GM21619 (cell line): ENCODE data around the gene TTYH1.

ENCODE experiments used
- ATAC-seq: cut with Tn5 transposase; IDR thresholded peaks from one replicate; pipeline ENCODE4 v1.9.1; 2021; ENCODE audit not compliant: unreplicated experiment

Gene TTYH1

DNA sequence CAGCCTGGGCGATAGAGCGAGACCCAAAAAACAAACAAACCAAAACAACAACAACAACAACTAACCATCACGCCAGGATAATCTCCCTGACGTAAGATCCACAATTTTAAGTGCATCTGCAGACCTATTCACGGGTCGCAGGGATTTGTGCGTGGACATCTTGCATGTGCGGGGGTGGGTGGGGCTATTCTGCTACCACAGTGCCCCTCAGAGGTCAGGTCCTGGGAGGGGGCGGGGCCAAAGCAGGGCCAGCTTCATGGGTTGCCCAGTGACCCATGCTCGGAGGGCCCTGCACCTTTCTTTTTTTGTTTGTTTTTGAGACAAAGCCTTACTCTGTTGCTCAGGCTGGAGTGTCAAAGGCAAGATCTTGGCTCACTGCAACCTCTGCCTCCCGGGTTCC, 60.4 kb downstream of the TTYH1 start:
- no peak for ATAC-seq

DNA sequence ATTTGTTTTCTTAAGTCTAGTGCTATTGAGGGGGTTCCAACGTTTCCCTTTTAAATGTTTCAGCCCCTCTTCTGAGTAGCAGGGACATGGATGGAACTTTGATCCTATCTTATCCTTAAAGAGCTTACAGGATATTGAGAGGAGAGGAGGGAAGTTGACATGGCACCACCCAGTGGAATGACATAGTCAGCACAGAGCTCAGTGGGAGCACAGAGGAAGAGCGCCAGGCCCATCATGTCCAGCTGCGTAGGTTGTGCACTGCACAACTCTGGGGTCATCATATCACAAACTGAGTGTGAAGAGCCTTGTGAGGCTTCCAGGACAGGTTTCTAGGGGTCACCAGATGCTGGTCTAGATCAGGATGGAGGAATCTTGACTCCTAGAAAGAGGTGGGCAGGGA, 62.4 kb downstream of the TTYH1 start:
- ATAC-seq: no peak

GRCh38 chr19:54478677-54479266, 63.5 kb downstream of the TTYH1 start:
- ATAC-seq: no peak

GRCh38 chr19:54480051-54480450, 64.8 kb downstream of the TTYH1 start:
- no peak for ATAC-seq

DNA sequence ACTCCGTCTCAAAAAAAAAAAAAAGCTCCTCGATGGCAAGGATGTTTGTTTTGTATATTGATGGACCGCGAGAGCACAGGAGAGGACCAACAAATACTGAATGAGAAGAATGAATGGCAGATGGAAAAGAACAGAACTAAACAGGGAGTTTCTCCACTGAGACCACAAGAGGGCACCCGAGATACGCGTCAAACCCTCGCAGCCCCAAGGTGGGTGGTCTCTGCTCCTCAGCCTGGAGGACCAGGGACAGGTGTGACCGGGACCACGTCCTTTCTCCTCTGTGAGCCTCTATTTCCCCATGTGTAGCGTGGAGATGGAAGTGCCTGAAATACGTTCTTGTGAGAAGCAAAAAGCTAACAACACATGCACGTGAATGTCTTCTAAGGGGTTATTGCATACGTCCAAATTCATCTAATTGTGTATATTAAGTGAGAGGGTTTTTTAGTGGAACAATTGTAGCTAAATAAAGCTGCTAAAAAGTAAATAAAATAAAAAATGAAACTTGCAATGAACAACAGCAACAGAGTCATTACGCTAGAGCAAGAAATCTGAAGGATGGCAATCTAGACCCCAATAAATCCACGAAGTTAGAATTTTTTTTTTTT, 66.2 kb downstream of the TTYH1 start:
- no peak for ATAC-seq

DNA sequence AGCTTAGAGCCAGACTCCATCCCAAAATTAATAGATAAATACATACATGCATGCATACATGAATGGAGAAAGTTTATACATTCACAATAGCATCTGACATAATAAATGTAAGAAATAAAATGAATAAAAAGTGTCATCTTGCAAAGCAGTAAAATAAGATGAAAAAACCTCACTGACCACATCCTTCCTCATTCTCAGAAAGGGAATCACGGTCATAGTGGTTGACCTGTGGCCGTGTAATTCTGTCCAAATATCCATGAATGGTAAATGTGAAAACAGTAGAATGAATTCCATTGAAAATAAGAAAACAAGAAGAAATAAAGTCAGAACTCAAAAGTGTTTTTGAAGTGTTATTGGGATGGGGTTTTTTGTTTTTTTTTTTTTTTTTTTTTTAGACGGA, 67.6 kb downstream of the TTYH1 start:
- ATAC-seq: no peak

DNA sequence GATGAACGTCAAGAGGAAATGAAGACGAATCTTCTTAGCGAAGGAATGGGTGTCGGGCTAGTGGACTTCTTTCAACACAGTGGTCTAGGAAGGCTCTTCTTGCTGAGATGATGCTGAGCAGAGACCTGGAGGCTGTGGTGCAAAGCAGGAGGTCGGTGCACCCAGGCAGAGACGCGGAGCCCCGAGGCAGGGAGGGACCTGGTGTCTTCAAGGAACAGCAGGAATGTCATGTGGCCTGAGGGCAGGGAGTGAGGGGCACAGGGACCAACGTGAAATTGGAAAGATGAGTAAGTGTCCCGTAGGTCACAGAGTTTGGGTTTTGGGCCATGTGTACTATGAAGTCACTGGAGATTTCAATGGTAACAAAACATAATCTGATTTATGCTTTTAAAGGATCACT, 69.2 kb downstream of the TTYH1 start:
- ATAC-seq: no peak

DNA sequence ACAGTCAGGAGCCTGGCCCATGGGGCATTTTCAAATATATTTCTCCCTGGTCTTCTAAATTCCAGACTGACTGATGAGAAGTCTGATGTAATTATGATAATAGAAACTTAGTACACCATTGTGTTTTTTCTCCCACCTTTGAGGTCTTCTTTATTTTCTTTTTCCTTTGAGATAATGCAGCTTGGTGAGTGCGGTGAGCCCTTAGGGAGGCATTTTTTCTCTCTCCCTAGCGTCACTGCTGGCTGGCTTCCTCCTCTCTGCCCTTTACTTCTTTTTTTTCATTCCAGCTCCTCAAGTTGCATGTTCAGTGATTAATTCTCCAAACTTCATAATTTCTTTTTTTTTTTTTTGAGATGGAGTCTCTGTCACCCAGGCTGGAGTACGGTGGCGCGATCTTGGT, 70.6 kb downstream of the TTYH1 start:
- no peak for ATAC-seq
